HepG2 (cell line): ENCODE results near the gene TMEM217. TPM values are rescaled to one million over a fixed set of nuclear protein-coding genes. Genes with fewer than 3 reads are reported as not detected.

Experiments used
- ATF7-NPFF ChIP-seq: sonication (generic); formaldehyde crosslinking; IDR thresholded peaks from 2 replicates; pipeline ENCODE4 v1.8.1; 2023; ENCODE audit warnings: mild to moderate bottlenecking, low read depth, missing genetic modification reagents, moderate library complexity
- CENPT ChIP-seq: sonication (generic); formaldehyde crosslinking; IDR thresholded peaks from 2 replicates; pipeline ENCODE4 v1.8.0; 2022; ENCODE audit warnings: low read depth, mild to moderate bottlenecking, moderate library complexity, missing genetic modification reagents
- FIP1L1 ChIP-seq: fragments of 200-400 bp; formaldehyde crosslinking; IDR thresholded peaks from 2 replicates; pipeline ENCODE4 v1.6.1; 2018; ENCODE audit warnings: low read depth, mild to moderate bottlenecking, low read length, moderate library complexity, borderline replicate concordance; ENCODE audit not compliant: insufficient read depth
- FOXA1 ChIP-seq, 2 experiments: fragments of 450-650 bp in 1 of 2; sonication (generic) in 1 of 2; formaldehyde crosslinking in 1 of 2; IDR thresholded peaks; 2 replicates each; pipeline versions ENCODE4 v1.4.0 to v1.6.1; 2016 to 2020; ENCODE audit warnings: missing genetic modification reagents in 1 of 2
- GABPB1 ChIP-seq: IDR thresholded peaks from 2 replicates; pipeline ENCODE4 v1.6.1; 2016; ENCODE audit warnings: mild to moderate bottlenecking, missing genetic modification reagents, moderate library complexity, missing compliant biosample characterization
- GATA4 ChIP-seq: sonication (generic); IDR thresholded peaks from 2 replicates; pipeline ENCODE4 v1.6.1; 2016; ENCODE audit warnings: antibody characterized with exemption, low read depth, borderline replicate concordance
- HIVEP1 ChIP-seq: sonication (generic); formaldehyde crosslinking; IDR thresholded peaks from 2 replicates; pipeline ENCODE4 v1.4.0; 2020; ENCODE audit warnings: mild to moderate bottlenecking, missing genetic modification reagents
- MAZ ChIP-seq, 2 experiments: sonication (generic) in 1 of 2; formaldehyde crosslinking in 1 of 2; IDR thresholded peaks; 2 replicates each; pipeline versions ENCODE4 v1.5.0 to v1.6.1; 2012 to 2020; ENCODE audit warnings: low read depth in 2 of 2, mild to moderate bottlenecking in 2 of 2, borderline replicate concordance in 1 of 2, improper control_type of control experiment in 1 of 2, low read length in 1 of 2, missing genetic modification reagents in 1 of 2, moderate library complexity in 1 of 2
- MEF2D ChIP-seq: sonication (generic); formaldehyde crosslinking; IDR thresholded peaks from 2 replicates; pipeline ENCODE4 v1.5.1; 2020; ENCODE audit warnings: mild to moderate bottlenecking, missing genetic modification reagents
- MXD4 ChIP-seq: IDR thresholded peaks from 2 replicates; pipeline ENCODE4 v1.6.1; 2016; ENCODE audit warnings: mild to moderate bottlenecking, missing biosample characterization, missing genetic modification reagents
- NFIC ChIP-seq: IDR thresholded peaks from 2 replicates; pipeline ENCODE4 v1.6.1; 2012; ENCODE audit warnings: mild to moderate bottlenecking, low read length, inconsistent platforms
- NFRKB ChIP-seq: fragments of 450-650 bp; IDR thresholded peaks from 2 replicates; pipeline ENCODE4 v1.6.1; 2017
- PLRG1 ChIP-seq: fragments of 450-650 bp; conservative IDR thresholded peaks from 2 replicates; pipeline ENCODE4 v1.6.1; 2016
- POLR2AphosphoS2 ChIP-seq: IDR thresholded peaks from 2 replicates; pipeline ENCODE4 v1.6.1; 2011; ENCODE audit warnings: low read depth, low read length, improper control_type of control experiment
- RXRB ChIP-seq: IDR thresholded peaks from 2 replicates; pipeline ENCODE4 v1.6.1; 2016; ENCODE audit warnings: borderline replicate concordance, missing genetic modification reagents, missing compliant biosample characterization
- SRSF9 ChIP-seq: fragments of 200-400 bp; formaldehyde crosslinking; IDR thresholded peaks from 2 replicates; pipeline ENCODE4 v1.6.1; 2018; ENCODE audit warnings: borderline replicate concordance, mild to moderate bottlenecking, low read depth, low read length; ENCODE audit not compliant: insufficient read depth, poor library complexity, severe bottlenecking
- YY1 ChIP-seq: IDR thresholded peaks from 2 replicates; pipeline ENCODE4 v1.6.1; 2011; ENCODE audit warnings: low read length, low read depth, moderate library complexity, mild to moderate bottlenecking; ENCODE audit not compliant: insufficient read depth, insufficient replicate concordance
- ZNF256 ChIP-seq: sonication (generic); formaldehyde crosslinking; conservative IDR thresholded peaks from 2 replicates; pipeline ENCODE4 v1.4.0; 2020; ENCODE audit warnings: missing genetic modification reagents
- ZNF274 ChIP-seq: sonication (generic); formaldehyde crosslinking; IDR thresholded peaks from 2 replicates; pipeline ENCODE4 v1.5.1; 2020; ENCODE audit warnings: mild to moderate bottlenecking, missing genetic modification reagents
- ZNF598 ChIP-seq: sonication (generic); formaldehyde crosslinking; IDR thresholded peaks from 2 replicates; pipeline ENCODE4 v1.5.1; 2020; ENCODE audit warnings: mild to moderate bottlenecking, missing genetic modification reagents, borderline replicate concordance
- ZNF782 ChIP-seq: sonication (generic); formaldehyde crosslinking; IDR thresholded peaks from 2 replicates; pipeline ENCODE4 v1.4.0; 2020; ENCODE audit warnings: missing genetic modification reagents, mild to moderate bottlenecking, borderline replicate concordance
- polyA plus RNA-seq, 8 experiments: library from polyadenylated mRNA; depleted of rRNA in 3 of 8; stranded (reverse) in 7 of 8; unstranded in 1 of 8; fragments of >200 nt; fragmentation: Illumina TruSeq in 4 of 8; extraction: Trizol in 4 of 8; gene quantifications; 2 replicates each; pipeline versions ENCODE4 v1.2.1 to v1.2.3, GENCODE V29; 2011 to 2016; ENCODE audit warnings: low read depth in 4 of 8, missing spikeins in 1 of 8, mixed read lengths in 1 of 8; ENCODE audit not compliant: insufficient read depth in 1 of 8
- total RNA-seq, 5 experiments: library from RNA; depleted of rRNA; stranded (reverse); fragments of >200 nt; fragmentation: Illumina TruSeq; extraction: Trizol; gene quantifications; 2 replicates each; pipeline ENCODE4 v1.2.3, GENCODE V29; 2016; ENCODE audit warnings: low read depth in 1 of 5
- TF ChIP-seq, protein P1 (sequence below): sonication (generic); formaldehyde crosslinking; IDR thresholded peaks from 2 replicates; pipeline ENCODE4 v1.4.0; 2020; ENCODE audit warnings: missing genetic modification reagents, mild to moderate bottlenecking, borderline replicate concordance
- TF ChIP-seq, protein P2 (sequence below): IDR thresholded peaks from 2 replicates; pipeline ENCODE4 v1.6.1; 2016; ENCODE audit warnings: mild to moderate bottlenecking, missing biosample characterization, missing genetic modification reagents
- TF ChIP-seq, protein P3 (sequence below): IDR thresholded peaks from 2 replicates; pipeline ENCODE4 v1.6.1; 2016; ENCODE audit warnings: missing compliant biosample characterization, missing genetic modification reagents, borderline replicate concordance

Gene TMEM217
- total and polyA plus RNA-seq, 2 of the 13 experiments (the other 11 are each of a cell fraction or from before 2014, with no cell fraction given) = 2.3 to 3.4 TPM

DNA sequence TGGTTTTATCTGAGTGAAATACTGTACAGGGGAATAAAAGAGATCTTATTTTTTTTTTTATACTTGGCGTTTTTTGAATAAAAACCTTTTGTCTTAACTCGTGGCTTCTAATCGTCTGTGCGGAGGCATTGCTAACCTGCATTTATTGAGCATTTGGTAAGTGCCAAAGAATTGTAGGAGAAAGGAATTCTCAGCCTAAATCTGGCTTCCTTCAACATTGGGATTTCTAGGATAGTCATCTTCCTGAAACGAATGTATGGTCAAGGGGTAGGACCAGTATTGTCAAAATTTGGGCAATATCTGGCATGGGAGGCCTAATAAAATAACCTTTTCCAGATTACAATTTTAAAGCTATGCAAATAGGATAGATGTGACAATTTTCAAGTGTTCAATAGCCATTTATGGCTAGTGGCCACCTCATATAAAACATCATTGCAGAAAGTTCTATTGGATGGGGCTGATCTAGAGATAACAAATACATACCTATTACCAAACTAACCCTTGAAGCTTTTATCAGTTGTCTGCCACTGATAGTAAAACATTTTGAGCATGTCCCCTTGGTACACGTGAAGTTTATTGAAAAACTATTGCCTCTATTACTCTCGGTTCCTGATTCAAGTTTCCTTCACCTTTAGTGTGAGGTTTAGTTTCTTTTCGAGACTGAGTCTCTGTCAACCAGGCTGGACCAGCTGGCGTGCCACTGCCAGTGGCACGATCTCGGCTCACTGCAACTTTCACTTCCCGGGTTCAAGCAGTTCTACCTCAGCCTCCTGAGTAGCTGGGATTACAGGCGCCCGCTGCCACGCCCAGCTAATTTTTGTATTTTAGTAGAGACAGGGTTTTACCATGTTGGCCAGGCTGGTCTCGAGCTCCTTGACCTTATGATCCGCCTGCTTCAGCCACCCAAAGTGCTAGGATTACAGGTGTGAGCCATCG lies 82.3 kb downstream of the TMEM217 start (continued):
- TF ChIP-seq, protein P1, sequence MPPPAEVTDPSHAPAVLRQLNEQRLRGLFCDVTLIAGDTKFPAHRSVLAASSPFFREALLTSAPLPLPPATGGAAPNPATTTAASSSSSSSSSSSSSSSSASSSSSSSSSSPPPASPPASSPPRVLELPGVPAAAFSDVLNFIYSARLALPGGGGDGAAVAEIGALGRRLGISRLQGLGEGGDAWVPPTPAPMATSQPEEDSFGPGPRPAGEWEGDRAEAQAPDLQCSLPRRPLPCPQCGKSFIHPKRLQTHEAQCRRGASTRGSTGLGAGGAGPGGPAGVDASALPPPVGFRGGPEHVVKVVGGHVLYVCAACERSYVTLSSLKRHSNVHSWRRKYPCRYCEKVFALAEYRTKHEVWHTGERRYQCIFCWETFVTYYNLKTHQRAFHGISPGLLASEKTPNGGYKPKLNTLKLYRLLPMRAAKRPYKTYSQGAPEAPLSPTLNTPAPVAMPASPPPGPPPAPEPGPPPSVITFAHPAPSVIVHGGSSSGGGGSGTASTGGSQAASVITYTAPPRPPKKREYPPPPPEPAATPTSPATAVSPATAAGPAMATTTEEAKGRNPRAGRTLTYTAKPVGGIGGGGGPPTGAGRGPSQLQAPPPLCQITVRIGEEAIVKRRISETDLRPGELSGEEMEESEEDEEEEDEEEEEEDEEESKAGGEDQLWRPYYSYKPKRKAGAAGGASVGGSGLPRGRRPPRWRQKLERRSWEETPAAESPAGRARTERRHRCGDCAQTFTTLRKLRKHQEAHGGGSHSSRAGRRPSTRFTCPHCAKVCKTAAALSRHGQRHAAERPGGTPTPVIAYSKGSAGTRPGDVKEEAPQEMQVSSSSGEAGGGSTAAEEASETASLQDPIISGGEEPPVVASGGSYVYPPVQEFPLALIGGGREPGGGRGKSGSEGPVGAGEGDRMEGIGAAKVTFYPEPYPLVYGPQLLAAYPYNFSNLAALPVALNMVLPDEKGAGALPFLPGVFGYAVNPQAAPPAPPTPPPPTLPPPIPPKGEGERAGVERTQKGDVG (CRISPR knock-in tag) = no peak
- no peak for TF ChIP-seq PLRG1
- no peak for TF ChIP-seq HIVEP1 (CRISPR knock-in tag)
- peak; percentile 34; the same call in 1 of the 2 replicates for TF ChIP-seq NFIC
- peak; percentile 10; the same call in 1 of the 2 replicates for TF ChIP-seq RXRB (CRISPR knock-in tag)
- no peak for TF ChIP-seq ZNF256
- TF ChIP-seq ATF7-NPFF (CRISPR knock-in tag) = 0 out of 2 replicates have a peak, but pooled peaks have one; percentile 2
- TF ChIP-seq MXD4 = no peak
- TF ChIP-seq GATA4 = peak; percentile 20; the same call in 1 of the 2 replicates
- no peak for TF ChIP-seq MAZ (IDR thresholded peaks at IDR 0.05; ENCODE audit: borderline replicate concordance, low read depth, low read length)
- no peak for TF ChIP-seq MAZ (CRISPR knock-in tag; IDR thresholded peaks at IDR 0.05; ENCODE audit: low read depth)
- no peak for TF ChIP-seq ZNF782 (CRISPR knock-in tag)
- TF ChIP-seq, protein P2, sequence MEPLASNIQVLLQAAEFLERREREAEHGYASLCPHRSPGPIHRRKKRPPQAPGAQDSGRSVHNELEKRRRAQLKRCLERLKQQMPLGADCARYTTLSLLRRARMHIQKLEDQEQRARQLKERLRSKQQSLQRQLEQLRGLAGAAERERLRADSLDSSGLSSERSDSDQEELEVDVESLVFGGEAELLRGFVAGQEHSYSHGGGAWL (CRISPR knock-in tag) = no peak
- no peak for TF ChIP-seq ZNF274 (CRISPR knock-in tag)
- no peak for TF ChIP-seq FOXA1 (IDR thresholded peaks at IDR 0.05)
- TF ChIP-seq FOXA1 (CRISPR knock-in tag; IDR thresholded peaks at IDR 0.05) = no peak
- no peak for TF ChIP-seq NFRKB
- TF ChIP-seq, protein P3, sequence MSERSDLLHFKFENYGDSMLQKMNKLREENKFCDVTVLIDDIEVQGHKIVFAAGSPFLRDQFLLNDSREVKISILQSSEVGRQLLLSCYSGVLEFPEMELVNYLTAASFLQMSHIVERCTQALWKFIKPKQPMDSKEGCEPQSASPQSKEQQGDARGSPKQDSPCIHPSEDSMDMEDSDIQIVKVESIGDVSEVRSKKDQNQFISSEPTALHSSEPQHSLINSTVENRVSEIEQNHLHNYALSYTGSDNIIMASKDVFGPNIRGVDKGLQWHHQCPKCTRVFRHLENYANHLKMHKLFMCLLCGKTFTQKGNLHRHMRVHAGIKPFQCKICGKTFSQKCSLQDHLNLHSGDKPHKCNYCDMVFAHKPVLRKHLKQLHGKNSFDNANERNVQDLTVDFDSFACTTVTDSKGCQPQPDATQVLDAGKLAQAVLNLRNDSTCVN = no peak
- TF ChIP-seq YY1 = no peak
- TF ChIP-seq FIP1L1 = no peak
- 0 out of 2 replicates have a peak, but pooled peaks have one; percentile 35 for TF ChIP-seq ZNF598 (CRISPR knock-in tag)
- no peak for TF ChIP-seq SRSF9
- peak; percentile 20 for TF ChIP-seq POLR2AphosphoS2
- no peak for TF ChIP-seq GABPB1 (CRISPR knock-in tag)
- TF ChIP-seq CENPT (CRISPR knock-in tag) = no peak
- 0 out of 2 replicates have a peak, but pooled peaks have one; percentile 28 for TF ChIP-seq MEF2D (CRISPR knock-in tag)
